ENCODE data around the gene CEACAM7.
"Not testable (repeated sequence)": the region's sequence is repeated elsewhere in the genome, so short reads cannot be mapped to it uniquely, and the experiment has no call there.

CEACAM7 gene

DNA sequence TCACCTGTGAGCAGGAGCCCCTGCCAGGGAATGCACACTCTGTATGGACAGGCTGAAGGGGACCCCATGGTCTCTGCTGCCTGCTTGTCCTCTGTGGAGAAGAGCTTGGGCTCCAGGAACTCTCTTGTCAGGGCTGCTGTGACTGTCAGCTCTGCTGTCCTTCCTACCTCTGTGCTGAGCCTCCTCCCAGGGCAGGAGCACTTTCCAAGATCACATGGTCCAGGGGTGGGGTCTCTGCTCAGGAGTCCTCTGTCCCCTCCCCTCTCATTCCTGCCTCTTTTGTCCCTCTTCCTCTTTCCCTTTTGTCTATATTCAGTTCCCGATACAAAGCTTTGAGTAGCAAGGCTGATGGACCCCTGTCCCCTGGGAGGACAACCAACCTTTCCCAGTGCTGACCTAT, at the start of gene CEACAM7:
TSS of gene CEACAM7 (minus strand) at position 173 of the 400 bp plus-strand sequence. CDS start at position 68, 105 bp downstream.
- DNase-seq = no peak

GRCh38 chr19:41735071-41735600, 47.1 kb upstream of the CEACAM7 start:
- DNase-seq = no peak

- no peak for DNase-seq
Observed at GRCh38 chr19:41734585-41734984, 46.5 kb upstream of the CEACAM7 start.

- no peak for DNase-seq
Observed at GRCh38 chr19:41734156-41734555, 46.1 kb upstream of the CEACAM7 start.

- no peak for DNase-seq
Observed at GRCh38 chr19:41726493-41726892, 38.4 kb upstream of the CEACAM7 start.

DNA sequence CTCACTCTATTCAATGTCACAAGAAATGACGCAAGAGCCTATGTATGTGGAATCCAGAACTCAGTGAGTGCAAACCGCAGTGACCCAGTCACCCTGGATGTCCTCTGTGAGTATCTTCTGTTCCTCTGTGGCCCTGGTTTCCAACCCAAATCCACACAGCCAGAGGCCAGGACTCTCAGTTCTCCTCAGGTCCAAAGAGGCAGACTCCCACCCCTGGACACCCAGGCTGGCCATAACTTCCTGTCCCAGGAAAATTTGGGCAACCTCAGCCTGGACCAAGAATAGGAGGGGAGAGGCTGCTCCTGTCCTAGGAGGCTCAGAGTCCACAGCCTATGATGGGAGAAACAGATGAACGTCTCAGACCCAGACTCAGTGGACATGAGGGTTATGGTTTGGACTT, 32.0 kb upstream of the CEACAM7 start:
- no peak for DNase-seq

- DNase-seq = no peak
Observed at GRCh38 chr19:41718761-41719160, 30.7 kb upstream of the CEACAM7 start.

DNA sequence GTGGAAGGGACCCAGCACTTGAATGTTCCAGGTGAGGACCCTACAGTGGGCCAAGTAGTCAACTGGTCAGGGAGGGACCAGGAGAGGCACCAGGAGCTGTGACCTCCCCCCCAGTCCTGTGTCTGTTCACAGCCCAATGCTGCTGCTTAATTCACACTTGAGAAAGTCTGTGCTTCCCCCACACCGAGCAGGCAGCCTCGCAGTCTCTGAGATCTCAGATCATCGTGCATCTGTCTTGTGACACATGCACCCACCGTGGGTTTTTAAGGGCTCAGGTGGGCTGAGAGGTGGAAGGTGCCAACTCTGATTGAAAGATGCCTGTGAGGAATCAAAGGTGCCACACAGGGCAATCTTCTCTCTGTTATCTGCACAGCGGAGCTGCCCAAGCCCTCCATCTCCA, 26.5 kb upstream of the CEACAM7 start:
- no peak for DNase-seq

- DNase-seq = no peak
Observed at GRCh38 chr19:41711376-41712261, 23.5 kb upstream of the CEACAM7 start.

- no peak for DNase-seq
Observed at GRCh38 chr19:41709951-41710645, 22.0 kb upstream of the CEACAM7 start.

DNA sequence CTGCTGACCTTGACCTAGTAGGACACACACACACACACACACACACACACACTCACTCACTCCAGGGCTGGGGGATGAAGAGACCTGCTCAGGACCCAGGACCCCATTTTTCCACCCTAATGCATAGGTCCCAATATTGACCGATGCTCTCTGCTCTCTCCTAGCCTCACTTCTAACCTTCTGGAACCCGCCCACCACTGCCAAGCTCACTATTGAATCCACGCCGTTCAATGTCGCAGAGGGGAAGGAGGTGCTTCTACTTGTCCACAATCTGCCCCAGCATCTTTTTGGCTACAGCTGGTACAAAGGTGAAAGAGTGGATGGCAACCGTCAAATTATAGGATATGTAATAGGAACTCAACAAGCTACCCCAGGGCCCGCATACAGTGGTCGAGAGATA, 21.4 kb upstream of the CEACAM7 start:
- DNase-seq = not testable (repeated sequence)

- no peak for DNase-seq
Observed at GRCh38 chr19:41708481-41708880, 20.4 kb upstream of the CEACAM7 start, which contains the start of gene CEACAM5. CEACAM5 (plus strand) TSS chr19:41708626; CDS start chr19:41708732, 106 bp downstream.

DNA sequence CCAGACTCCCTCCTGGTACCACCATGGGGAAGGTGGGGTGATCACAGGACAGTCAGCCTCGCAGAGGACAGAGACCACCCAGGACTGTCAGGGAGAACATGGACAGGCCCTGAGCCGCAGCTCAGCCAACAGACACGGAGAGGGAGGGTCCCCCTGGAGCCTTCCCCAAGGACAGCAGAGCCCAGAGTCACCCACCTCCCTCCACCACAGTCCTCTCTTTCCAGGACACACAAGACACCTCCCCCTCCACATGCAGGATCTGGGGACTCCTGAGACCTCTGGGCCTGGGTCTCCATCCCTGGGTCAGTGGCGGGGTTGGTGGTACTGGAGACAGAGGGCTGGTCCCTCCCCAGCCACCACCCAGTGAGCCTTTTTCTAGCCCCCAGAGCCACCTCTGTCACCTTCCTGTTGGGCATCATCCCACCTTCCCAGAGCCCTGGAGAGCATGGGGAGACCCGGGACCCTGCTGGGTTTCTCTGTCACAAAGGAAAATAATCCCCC, 19.9 kb upstream of the CEACAM7 start:
- DNase-seq = no peak

GRCh38 chr19:41707502-41707812, 19.4 kb upstream of the CEACAM7 start:
- DNase-seq = no peak

DNA sequence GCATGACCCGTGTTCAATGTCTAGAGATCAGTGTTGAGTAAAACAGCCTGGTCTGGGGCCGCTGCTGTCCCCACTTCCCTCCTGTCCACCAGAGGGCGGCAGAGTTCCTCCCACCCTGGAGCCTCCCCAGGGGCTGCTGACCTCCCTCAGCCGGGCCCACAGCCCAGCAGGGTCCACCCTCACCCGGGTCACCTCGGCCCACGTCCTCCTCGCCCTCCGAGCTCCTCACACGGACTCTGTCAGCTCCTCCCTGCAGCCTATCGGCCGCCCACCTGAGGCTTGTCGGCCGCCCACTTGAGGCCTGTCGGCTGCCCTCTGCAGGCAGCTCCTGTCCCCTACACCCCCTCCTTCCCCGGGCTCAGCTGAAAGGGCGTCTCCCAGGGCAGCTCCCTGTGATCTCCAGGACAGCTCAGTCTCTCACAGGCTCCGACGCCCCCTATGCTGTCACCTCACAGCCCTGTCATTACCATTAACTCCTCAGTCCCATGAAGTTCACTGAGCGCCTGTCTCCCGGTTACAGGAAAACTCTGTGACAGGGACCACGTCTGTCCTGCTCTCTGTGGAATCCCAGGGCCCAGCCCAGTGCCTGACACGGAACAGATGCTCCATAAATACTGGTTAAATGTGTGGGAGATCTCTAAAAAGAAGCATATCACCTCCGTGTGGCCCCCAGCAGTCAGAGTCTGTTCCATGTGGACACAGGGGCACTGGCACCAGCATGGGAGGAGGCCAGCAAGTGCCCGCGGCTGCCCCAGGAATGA, 18.9 kb upstream of the CEACAM7 start:
- peak; percentile 9 for DNase-seq

GRCh38 chr19:41705393-41706174, 17.5 kb upstream of the CEACAM7 start:
- peak; percentile 9 for DNase-seq

GRCh38 chr19:41703602-41704293, 15.7 kb upstream of the CEACAM7 start:
- no peak for DNase-seq

DNA sequence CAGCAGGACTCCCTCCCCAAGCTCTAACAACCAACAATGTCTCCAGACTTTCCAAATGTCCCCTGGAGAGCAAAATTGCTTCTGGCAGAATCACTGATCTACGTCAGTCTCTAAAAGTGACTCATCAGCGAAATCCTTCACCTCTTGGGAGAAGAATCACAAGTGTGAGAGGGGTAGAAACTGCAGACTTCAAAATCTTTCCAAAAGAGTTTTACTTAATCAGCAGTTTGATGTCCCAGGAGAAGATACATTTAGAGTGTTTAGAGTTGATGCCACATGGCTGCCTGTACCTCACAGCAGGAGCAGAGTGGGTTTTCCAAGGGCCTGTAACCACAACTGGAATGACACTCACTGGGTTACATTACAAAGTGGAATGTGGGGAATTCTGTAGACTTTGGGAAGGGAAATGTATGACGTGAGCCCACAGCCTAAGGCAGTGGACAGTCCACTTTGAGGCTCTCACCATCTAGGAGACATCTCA, 14.1 kb upstream of the CEACAM7 start:
- peak; percentile 34 for DNase-seq

- DNase-seq = no peak
Observed at GRCh38 chr19:41701401-41702075, 13.5 kb upstream of the CEACAM7 start.

- no peak for DNase-seq
Observed at GRCh38 chr19:41700381-41701195, 12.5 kb upstream of the CEACAM7 start.

Measured in fibroblast of skin of right quadriceps (primary cell).